Effector memory CD8-positive, alpha-beta T cell (primary cell): ENCODE results near the gene AIDA.
"Not testable (repeated sequence)": the region's sequence is repeated elsewhere in the genome, so short reads cannot be mapped to it uniquely, and the experiment has no call there.

Experiments
- ATAC-seq: fragments of 150-1000 bp; cut with Tn5 transposase; replicated peaks from 2 replicates; pipeline ENCODE4 v1.10.0; 2021; ENCODE audit warnings: mild to moderate bottlenecking, moderate library complexity
- DNase-seq, 3 experiments: peaks; one replicate each; pipeline ENCODE4 v3.0.0; 2021
- H3K27ac Mint-ChIP-seq, 2 donors: one replicate each; pipeline ENCODE4 v1.8.0; 2022; ENCODE audit warnings: mild to moderate bottlenecking in 2 of 2, mixed read lengths in 2 of 2, moderate library complexity in 2 of 2
- H3K27me3 Mint-ChIP-seq, 2 donors: one replicate each; pipeline ENCODE4 v1.8.0; 2022; ENCODE audit warnings: mixed read lengths in 2 of 2
- H3K36me3 Mint-ChIP-seq: one replicate; pipeline ENCODE4 v1.8.0; 2022; ENCODE audit warnings: mild to moderate bottlenecking, moderate library complexity, mixed read lengths; ENCODE audit not compliant: insufficient read depth
- H3K4me1 Mint-ChIP-seq, 2 donors: one replicate each; pipeline ENCODE4 v1.8.0; 2022; ENCODE audit warnings: low read depth in 2 of 2, mixed read lengths in 2 of 2
- H3K4me3 Mint-ChIP-seq, 2 donors: one replicate each; pipeline ENCODE4 v1.8.0; 2022; ENCODE audit warnings: mild to moderate bottlenecking in 2 of 2, mixed read lengths in 2 of 2, moderate library complexity in 2 of 2
- H3K9me3 Mint-ChIP-seq, 2 donors: one replicate each; pipeline ENCODE4 v1.8.0; 2022; ENCODE audit warnings: mixed read lengths in 2 of 2
- total RNA-seq, 9 experiments: gene quantifications; one replicate each; lab custom pipeline; 2026; lab: John Stamatoyannopoulos, UW

Gene AIDA
- total RNA-seq, result 16.8 to 38.0 (median 22.6) reads per million in 9 experiments

DNA sequence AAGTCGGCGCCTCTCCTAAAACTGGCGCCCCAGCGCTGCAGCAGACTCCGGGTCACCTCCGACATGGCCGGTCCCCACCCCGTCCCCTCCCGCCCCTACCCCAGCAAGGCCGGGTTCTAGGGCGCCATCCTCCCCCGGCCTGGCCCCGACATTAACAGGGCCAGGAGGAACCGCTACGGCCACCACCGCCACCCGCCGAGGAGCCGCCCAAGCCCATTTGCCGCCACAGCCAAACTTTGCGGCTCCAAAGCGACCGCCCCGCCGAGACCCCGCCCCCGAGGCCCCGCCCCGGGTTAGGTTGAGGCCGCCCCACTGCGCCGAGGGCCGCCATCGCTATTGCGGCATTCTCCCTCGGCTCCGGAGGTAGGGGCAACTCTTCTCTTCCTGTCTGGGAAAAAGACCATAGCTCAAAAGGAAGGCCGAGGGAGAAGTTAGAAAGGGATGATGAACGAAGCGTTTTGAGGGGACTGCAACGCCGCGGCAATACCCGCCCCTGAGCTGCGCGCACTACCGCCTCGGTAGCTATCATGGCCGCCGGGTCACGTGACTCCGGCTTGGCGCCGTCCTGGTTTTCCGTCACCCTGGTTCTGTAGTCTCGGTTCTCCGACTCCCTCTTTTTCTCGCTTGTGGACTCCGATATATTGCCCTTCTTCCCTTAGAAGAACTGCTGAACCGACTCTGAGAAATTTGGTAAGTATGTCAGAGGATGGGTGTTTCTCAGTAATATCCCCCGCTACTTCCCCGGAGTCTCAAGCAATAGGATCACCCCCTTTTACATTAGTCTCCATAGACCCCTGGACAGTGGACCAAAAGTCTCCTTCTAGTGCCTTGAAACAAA lies at the start of gene AIDA, which contains the start of gene BROX:
Gene AIDA (minus strand): TSS at position 239 of the 838 bp plus-strand sequence. CDS start 174 bp downstream, at position 65.
Gene BROX (plus strand): TSS at position 312 of the 838 bp plus-strand sequence. CDS start 3,136 bp downstream, outside the sequence.
- Mint-ChIP-seq H3K4me3 (peak within 1 kb of the TSS; percentile 94 to 98), H3K36me3 (peaks cover 64% of the 10 kb centered on the region), H3K27ac (peak within 1 kb of the TSS; percentile 97 to 99), H3K4me1 (peaks cover 31 to 33% of the 10 kb centered on the region in 2 donors), H3K27me3 (no peaks in the 10 kb centered on the region), H3K9me3 (no peaks in the 10 kb centered on the region)
- DNase-seq (peak; percentile 97 to 98 (median 97)), ATAC-seq (peak; percentile 74)

DNA sequence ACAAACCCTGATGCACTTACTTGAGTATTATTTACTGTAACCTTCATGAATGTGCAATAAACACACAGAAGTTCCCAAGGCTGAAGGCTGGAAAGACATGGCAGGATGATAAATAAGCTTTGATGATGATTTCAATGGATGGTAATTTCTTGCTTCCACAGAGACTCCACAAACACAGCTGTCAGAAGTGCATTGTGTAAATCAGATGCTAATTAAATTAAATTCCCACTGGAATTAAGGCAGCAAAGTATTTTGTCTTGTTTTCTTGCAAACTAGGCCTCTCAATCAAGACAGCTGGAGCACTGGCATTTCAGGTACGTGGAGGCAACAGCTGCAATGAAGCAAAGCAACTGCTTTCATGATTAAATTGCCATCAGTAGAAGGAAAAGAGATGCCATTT lies 48.8 kb upstream of the AIDA start:
- no peaks in the 10 kb centered on the region for H3K36me3 Mint-ChIP-seq
- H3K9me3 Mint-ChIP-seq, result peaks cover 0 to 1% of the 10 kb centered on the region in 2 donors
- no peak for ATAC-seq
- peaks cover 58 to 65% of the 10 kb centered on the region in 2 donors for H3K27me3 Mint-ChIP-seq
- H3K27ac Mint-ChIP-seq, result no peak overlapping the region
- H3K4me1 Mint-ChIP-seq, result no peaks in the 10 kb centered on the region
- no peak overlapping the region for H3K4me3 Mint-ChIP-seq
- no peak for DNase-seq

GRCh38 chr1:222759451-222760035 lies 47.3 kb upstream of the AIDA start:
- no peak for DNase-seq
- ATAC-seq, result no peak
- no peaks in the 10 kb centered on the region for H3K4me1 Mint-ChIP-seq
- no peaks in the 10 kb centered on the region for H3K36me3 Mint-ChIP-seq
- H3K27me3 Mint-ChIP-seq, result peaks cover 59 to 67% of the 10 kb centered on the region in 2 donors
- H3K27ac Mint-ChIP-seq, result no peak overlapping the region
- H3K4me3 Mint-ChIP-seq, result no peak overlapping the region
- peaks cover 0 to 1% of the 10 kb centered on the region in 2 donors for H3K9me3 Mint-ChIP-seq

DNA sequence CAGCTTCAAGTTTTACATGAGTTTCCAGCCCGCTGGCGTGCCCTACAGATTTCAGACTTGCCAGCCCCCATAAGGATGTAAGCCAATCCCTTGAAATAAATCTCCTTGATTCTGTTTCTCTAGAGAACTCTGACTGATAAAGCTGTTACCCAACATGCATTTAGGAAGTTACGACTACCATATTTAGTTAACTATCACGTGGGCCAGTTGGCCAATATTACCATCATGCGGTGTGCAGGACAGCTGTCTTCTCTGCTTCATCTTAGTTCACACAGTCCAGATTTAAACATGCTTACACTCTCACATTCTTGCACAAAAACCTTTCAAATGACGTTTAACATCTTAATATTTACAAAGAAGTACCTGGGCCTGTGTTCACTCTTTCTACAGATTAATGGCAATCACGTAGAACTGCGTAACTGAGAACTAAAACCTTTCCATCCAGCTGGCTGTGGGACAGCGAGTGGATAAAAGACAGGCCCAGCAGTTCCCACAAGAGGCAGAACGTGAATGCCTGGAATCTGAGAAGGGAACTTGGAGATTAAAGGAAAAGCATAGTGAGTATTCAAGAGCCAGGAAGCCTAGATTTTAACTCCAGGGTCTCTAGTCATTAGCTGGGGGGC lies 45.5 kb upstream of the AIDA start:
- ATAC-seq (no peak), DNase-seq (no peak)
- H3K4me1 Mint-ChIP-seq, result no peaks in the 10 kb centered on the region
- H3K36me3 Mint-ChIP-seq, result no peaks in the 10 kb centered on the region
- H3K27ac Mint-ChIP-seq, result no peak overlapping the region
- H3K27me3 Mint-ChIP-seq, result peaks cover 41 to 50% of the 10 kb centered on the region in 2 donors
- peaks cover 0 to 1% of the 10 kb centered on the region in 2 donors for H3K9me3 Mint-ChIP-seq
- H3K4me3 Mint-ChIP-seq, result no peak overlapping the region

DNA sequence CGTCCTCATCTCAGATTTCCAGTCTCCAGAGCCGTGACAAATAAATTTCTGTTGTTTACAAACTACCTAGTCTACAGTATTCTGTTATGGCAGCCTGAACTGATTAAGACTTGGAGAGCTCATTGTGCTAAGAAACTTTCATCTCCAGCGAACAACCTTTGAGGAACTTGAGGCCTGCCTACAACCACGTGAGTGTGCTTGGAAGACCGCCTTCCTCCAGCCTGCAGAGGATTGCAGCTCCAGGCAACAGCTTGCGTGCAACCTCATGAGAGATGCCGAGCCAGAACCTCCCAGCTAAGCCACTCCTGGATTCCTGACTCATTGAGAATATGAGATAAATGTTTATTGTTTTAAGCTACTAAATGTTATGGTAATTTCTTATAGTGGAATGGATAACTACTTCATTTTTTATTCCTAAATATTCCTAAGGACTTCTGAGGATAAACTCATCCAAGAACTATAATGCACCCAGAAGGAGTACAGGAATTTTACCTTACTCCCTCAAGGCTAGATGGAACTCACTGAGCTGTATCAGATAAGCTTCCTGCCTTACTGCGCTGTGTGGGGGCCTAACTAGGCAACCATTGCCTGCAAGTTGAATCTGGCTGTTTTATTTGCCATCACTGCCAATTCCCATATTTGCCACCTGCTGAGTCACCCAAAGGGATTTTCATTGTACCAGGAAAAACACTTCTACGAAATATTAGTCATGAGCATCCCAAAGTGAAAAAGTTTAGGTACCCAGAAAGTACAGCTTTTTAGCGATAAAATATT lies 42.3 kb upstream of the AIDA start:
- H3K27me3 Mint-ChIP-seq, result peaks cover 17 to 40% of the 10 kb centered on the region in 2 donors
- H3K9me3 Mint-ChIP-seq, result no peaks in the 10 kb centered on the region
- H3K4me1 Mint-ChIP-seq, result no peaks in the 10 kb centered on the region
- H3K36me3 Mint-ChIP-seq, result no peaks in the 10 kb centered on the region
- no peak for ATAC-seq
- H3K4me3 Mint-ChIP-seq, result no peak overlapping the region
- DNase-seq, result no peak
- H3K27ac Mint-ChIP-seq, result no peak overlapping the region

GRCh38 chr1:222751255-222751654 lies 39.0 kb upstream of the AIDA start:
- Mint-ChIP-seq H3K4me1 (no peaks in the 10 kb centered on the region), H3K9me3 (no peaks in the 10 kb centered on the region), H3K27me3 (peaks cover 18 to 47% of the 10 kb centered on the region in 2 donors), H3K36me3 (no peaks in the 10 kb centered on the region), H3K27ac (no peak overlapping the region), H3K4me3 (no peak overlapping the region)
- ATAC-seq (no peak), DNase-seq (no peak)

DNA sequence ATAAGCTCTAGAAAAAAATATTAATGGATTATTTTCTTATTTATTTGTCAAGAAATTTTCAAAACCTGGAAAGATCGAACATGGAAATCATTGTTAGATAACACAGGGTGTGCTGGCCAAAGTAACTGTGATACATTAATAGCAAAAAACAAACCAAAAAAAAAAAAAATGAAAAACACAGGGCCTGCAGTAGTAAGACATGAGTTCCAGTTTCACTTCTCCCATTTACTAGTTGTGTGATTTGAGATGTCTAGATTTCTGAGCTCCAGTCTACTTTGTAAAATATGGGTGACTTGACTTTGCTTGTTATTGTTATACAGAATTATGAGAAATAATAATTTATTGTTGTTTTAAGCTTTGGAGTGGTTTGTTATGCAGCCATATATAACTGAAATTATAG lies 38.4 kb upstream of the AIDA start:
- H3K36me3 Mint-ChIP-seq, result no peaks in the 10 kb centered on the region
- no peak overlapping the region for H3K27ac Mint-ChIP-seq
- no peak overlapping the region for H3K4me3 Mint-ChIP-seq
- ATAC-seq (no peak), DNase-seq (no peak)
- H3K4me1 Mint-ChIP-seq, result no peaks in the 10 kb centered on the region
- no peaks in the 10 kb centered on the region for H3K9me3 Mint-ChIP-seq
- peaks cover 15 to 44% of the 10 kb centered on the region in 2 donors for H3K27me3 Mint-ChIP-seq

DNA sequence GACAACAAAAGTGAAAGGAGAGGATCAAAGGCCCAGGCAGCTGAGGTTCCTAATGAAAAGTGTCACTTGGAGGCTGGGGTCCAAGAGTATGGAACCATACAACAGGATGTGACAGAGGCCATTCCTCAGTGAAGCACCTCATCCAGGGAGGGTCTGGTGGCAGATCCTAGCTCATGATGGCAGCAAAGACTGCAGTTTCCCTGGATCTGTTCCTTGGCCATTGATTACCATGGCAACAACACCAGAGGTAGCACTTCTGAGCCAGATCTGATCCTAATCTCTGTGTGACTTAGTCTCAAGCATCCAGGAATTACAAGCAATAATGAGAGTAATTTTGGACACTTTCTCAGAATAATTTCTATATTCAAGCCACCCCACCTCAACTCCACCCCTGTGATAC lies 37.6 kb upstream of the AIDA start:
- Mint-ChIP-seq H3K36me3 (no peaks in the 10 kb centered on the region), H3K4me1 (no peaks in the 10 kb centered on the region), H3K27ac (no peak overlapping the region), H3K4me3 (no peak overlapping the region), H3K9me3 (no peaks in the 10 kb centered on the region), H3K27me3 (peaks cover 15 to 37% of the 10 kb centered on the region in 2 donors)
- ATAC-seq, result no peak
- no peak for DNase-seq

DNA sequence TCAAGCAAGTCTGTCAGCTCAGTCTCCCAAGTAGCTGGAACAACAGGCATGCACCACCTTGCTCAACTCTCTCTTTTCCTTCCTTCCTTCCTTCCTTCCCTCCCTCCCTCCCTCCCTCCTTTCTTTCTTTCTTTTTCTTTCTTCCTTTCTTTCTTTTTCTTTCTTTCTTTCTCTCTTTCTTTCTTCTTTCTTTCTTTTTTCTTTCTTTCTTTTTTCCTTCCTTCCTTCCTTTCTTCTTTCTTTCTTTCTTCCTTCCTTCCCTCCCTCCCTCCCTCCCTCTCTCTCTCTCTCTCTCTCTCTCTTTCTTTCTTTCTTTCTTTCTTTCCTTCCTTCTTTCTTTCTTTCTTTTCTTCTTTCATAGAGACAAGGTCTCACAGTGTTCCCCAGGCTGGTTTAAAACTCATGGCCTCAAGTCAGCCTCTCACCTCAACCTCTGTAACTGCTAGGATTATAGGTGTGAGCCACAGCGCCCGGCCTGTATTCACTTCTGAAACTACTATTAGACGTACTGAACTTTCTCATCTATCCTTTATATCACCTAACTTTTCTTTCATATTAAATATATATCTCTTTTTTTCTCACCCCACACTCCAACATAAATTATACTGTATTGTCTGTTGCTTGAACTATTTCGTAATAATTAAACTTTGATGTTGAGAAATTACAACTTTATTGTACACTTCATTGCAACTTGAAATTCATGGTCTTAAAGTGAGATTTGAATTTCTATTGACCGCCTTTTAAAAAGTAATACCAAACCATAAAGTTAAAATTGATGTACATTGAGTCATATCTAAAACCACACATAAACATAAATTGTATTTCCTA lies 29.6 kb upstream of the AIDA start:
- DNase-seq, H3K36me3 Mint-ChIP-seq, H3K9me3 Mint-ChIP-seq, H3K4me3 Mint-ChIP-seq, H3K27ac Mint-ChIP-seq, H3K4me1 Mint-ChIP-seq, ATAC-seq, H3K27me3 Mint-ChIP-seq: not testable (repeated sequence)

GRCh38 chr1:222739929-222740328 lies 27.6 kb upstream of the AIDA start:
- peaks cover 8% of the 10 kb centered on the region for H3K36me3 Mint-ChIP-seq
- no peak for ATAC-seq
- H3K27me3 Mint-ChIP-seq, result no peaks in the 10 kb centered on the region
- H3K4me3 Mint-ChIP-seq, result no peak overlapping the region
- no peaks in the 10 kb centered on the region for H3K9me3 Mint-ChIP-seq
- H3K27ac Mint-ChIP-seq, result peak overlapping the region in 1 of 2 donors; percentile 9
- no peak for DNase-seq
- peaks cover 0 to 1% of the 10 kb centered on the region in 2 donors for H3K4me1 Mint-ChIP-seq

GRCh38 chr1:222739465-222739864 lies 27.2 kb upstream of the AIDA start:
- H3K4me1 Mint-ChIP-seq, result peaks cover 0 to 1% of the 10 kb centered on the region in 2 donors
- H3K9me3 Mint-ChIP-seq, result no peaks in the 10 kb centered on the region
- peaks cover 13% of the 10 kb centered on the region for H3K36me3 Mint-ChIP-seq
- DNase-seq, result no peak
- no peak overlapping the region for H3K4me3 Mint-ChIP-seq
- no peak for ATAC-seq
- no peak overlapping the region for H3K27ac Mint-ChIP-seq
- no peaks in the 10 kb centered on the region for H3K27me3 Mint-ChIP-seq

- Mint-ChIP-seq H3K36me3 (peaks cover 35% of the 10 kb centered on the region), H3K9me3 (no peaks in the 10 kb centered on the region), H3K27me3 (no peaks in the 10 kb centered on the region), H3K27ac (no peak within 1 kb of the TSS), H3K4me1 (peaks cover 0 to 1% of the 10 kb centered on the region in 2 donors), H3K4me3 (no peak within 1 kb of the TSS)
- ATAC-seq, result no peak
- no peak for DNase-seq
These were observed 24.7 kb upstream of the AIDA start, which contains the start of gene FAM177B for GRCh38 chr1:222736972-222737371. FAM177B (plus strand) TSS chr1:222737202; CDS start chr1:222746546, 9,344 bp downstream.
